ENCODE data around the gene STX16.

The STX16 gene

GRCh38 chr20:58695895-58696375 is 44.9 kb downstream of the STX16 start:
- Histone ChIP-seq H3K9me3 (no peaks in the 10 kb centered on the region), H3K4me2 (no peak overlapping the region; the same call in 1 of the 2 replicates), H3K4me1 (peaks cover 34% of the 10 kb centered on the region), H3K4me3 (no peak overlapping the region), H3K27ac (no peak overlapping the region), H3K27me3 (peaks cover 16% of the 10 kb centered on the region), H3K36me3 (peaks cover 53% of the 10 kb centered on the region), H3K9ac (no peak overlapping the region), H4K20me1 (no peaks in the 10 kb centered on the region)
- no peak for TF ChIP-seq Cebpa-rat (IDR thresholded peaks at IDR 0.05)

GRCh38 chr20:58696411-58696961 is 45.4 kb downstream of the STX16 start:
- H4K20me1 ChIP-seq = no peaks in the 10 kb centered on the region
- H3K9me3 ChIP-seq = no peaks in the 10 kb centered on the region
- H3K27ac ChIP-seq = no peak overlapping the region
- no peak overlapping the region for H3K9ac ChIP-seq
- H3K27me3 ChIP-seq = peaks cover 16% of the 10 kb centered on the region
- H3K36me3 ChIP-seq = peaks cover 54% of the 10 kb centered on the region
- H3K4me1 ChIP-seq = peaks cover 34% of the 10 kb centered on the region
- H3K4me2 ChIP-seq = peak overlapping the region; percentile 27; the same call in 1 of the 2 replicates
- no peak for TF ChIP-seq Cebpa-rat (IDR thresholded peaks at IDR 0.05)
- H3K4me3 ChIP-seq = no peak overlapping the region

- Histone ChIP-seq H3K9ac (no peak overlapping the region), H3K4me1 (peaks cover 28% of the 10 kb centered on the region), H3K9me3 (no peaks in the 10 kb centered on the region), H3K27me3 (peaks cover 16% of the 10 kb centered on the region), H3K27ac (no peak overlapping the region), H3K36me3 (peaks cover 62% of the 10 kb centered on the region), H3K4me2 (no peak overlapping the region), H4K20me1 (no peaks in the 10 kb centered on the region), H3K4me3 (no peak overlapping the region)
- no peak for TF ChIP-seq Cebpa-rat (IDR thresholded peaks at IDR 0.05)
These were observed 46.3 kb downstream of the STX16 start for GRCh38 chr20:58697201-58697866.

DNA sequence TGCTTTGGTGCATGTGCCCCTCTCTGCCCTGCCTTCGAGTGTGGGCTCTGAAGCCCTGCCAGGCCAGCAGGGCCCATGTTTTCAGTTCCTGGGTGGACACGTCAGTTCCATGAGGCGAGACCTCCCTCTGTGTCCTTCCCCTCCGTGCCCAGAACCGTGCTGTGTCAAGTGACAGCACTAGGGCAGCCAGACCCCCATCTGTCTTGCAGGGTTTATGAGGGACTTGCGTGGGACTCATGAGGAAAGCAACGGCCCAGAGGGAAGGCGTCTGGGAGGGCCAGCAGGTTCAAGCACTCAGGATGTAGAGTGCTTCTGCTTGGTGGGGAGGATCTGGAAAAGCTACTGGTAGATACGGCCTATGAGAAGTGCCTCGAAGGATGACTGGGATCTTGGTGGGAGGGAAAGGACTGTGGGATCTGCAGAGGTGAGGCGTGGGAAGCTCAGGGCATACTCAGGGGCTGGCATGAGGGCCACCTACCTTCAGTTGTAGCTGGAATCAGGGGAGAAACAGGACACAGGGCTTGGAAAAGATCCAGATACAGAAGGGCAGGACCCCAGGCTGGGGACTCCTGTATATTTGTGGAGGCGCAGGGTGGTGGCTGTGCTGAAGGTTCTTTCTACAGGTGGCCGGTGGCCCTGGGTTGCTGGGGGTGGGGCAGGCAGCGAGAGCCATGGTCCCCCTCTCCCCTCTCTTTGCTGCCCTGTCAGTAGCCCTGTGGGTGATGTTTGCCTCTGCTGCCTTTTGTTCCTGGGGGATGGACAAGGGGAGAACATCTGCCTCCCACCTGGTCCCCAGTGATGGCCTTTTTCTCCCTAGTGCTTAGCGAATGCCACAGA is 47.0 kb downstream of the STX16 start:
- no peak overlapping the region for H3K4me3 ChIP-seq
- H3K4me2 ChIP-seq = no peak overlapping the region
- peaks cover 66% of the 10 kb centered on the region for H3K36me3 ChIP-seq
- peaks cover 30% of the 10 kb centered on the region for H3K4me1 ChIP-seq
- H3K9ac ChIP-seq = no peak overlapping the region
- H3K27me3 ChIP-seq = peaks cover 13% of the 10 kb centered on the region
- H3K27ac ChIP-seq = no peak overlapping the region
- TF ChIP-seq Cebpa-rat (IDR thresholded peaks at IDR 0.05) = no peak
- no peaks in the 10 kb centered on the region for H4K20me1 ChIP-seq
- H3K9me3 ChIP-seq = no peaks in the 10 kb centered on the region

DNA sequence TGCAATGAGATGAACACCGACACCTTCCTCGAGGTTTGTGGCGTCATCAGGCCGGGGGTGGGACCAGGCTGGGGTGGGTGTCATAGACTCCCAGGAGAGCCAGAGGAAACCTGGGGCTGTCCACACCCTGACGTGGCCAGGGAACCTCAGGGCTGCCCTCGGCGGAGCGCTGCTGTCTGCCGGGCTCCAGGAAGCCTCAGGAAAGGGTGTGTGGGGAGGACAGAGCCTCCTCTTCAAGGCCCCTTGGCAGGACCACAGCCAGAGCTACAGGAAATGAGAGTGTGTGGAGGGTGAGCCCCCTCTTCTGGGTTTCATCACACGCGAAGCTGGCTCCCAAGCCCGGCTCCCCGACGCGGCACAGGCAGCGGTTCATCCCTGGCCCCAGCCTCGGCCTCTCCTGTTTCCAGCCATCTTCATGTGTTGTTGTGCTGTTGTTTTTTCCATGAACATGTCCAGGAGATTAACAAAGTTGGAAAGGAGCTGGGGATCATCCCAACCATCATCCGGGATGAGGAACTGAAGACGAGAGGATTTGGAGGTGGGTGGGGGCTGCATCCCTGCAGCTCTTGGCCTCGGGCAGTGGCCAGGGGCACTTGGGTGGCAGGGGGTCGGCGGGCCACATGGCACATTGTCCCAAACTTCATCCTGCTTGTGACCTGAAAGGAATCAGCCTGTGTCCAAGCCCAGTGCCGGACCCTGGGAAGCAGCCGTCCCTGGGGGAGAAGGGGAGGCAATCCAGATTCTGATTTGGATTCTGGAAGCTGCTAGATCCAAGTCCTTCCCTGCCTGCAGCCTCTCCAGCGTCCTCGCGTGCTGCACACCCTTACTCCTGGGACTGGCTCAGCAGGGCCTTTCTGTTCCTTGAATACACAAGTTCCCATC is 47.9 kb downstream of the STX16 start:
- H3K27me3 ChIP-seq = peaks cover 4% of the 10 kb centered on the region; the same call in 1 of the 2 replicates
- no peak overlapping the region for H3K4me3 ChIP-seq
- H3K9ac ChIP-seq = no peak overlapping the region
- H3K36me3 ChIP-seq = peaks cover 66% of the 10 kb centered on the region
- H3K9me3 ChIP-seq = no peaks in the 10 kb centered on the region
- peaks cover 4% of the 10 kb centered on the region; the same call in 1 of the 2 replicates for H4K20me1 ChIP-seq
- no peak for TF ChIP-seq Cebpa-rat (IDR thresholded peaks at IDR 0.05)
- H3K4me2 ChIP-seq = no peak overlapping the region
- H3K4me1 ChIP-seq = peaks cover 30% of the 10 kb centered on the region
- no peak overlapping the region for H3K27ac ChIP-seq

DNA sequence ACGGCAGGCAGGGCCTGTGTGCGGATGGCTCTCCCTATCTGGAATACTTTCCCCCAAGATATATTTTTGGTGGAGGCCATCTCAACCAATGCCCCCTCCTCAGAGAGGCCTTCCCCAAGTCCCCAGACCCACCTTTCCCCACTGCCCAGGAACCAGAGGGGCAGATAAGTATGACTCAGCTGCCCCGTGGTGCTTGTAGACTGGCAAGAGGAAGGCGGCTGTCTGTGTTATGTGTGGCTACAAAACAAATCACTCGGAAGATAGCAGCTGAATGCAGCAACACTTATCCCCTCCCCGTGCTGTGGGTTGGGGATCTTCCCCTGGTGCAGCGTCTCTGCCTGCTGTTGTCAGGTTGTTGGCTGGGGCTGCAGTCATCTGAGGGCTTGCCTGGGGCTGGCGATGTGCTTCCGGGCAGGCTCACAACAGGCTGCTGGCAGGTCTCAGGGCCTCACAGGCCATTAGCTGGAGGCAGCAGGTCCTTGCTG is 48.6 kb downstream of the STX16 start:
- Histone ChIP-seq H4K20me1 (peaks cover 7% of the 10 kb centered on the region; the same call in 1 of the 2 replicates), H3K4me3 (no peak overlapping the region), H3K4me1 (peaks cover 34% of the 10 kb centered on the region), H3K27me3 (no peaks in the 10 kb centered on the region), H3K9ac (no peak overlapping the region), H3K4me2 (no peak overlapping the region), H3K36me3 (peaks cover 66% of the 10 kb centered on the region), H3K27ac (no peak overlapping the region; the same call in 1 of the 2 replicates), H3K9me3 (no peaks in the 10 kb centered on the region)
- no peak for TF ChIP-seq Cebpa-rat (IDR thresholded peaks at IDR 0.05)

DNA sequence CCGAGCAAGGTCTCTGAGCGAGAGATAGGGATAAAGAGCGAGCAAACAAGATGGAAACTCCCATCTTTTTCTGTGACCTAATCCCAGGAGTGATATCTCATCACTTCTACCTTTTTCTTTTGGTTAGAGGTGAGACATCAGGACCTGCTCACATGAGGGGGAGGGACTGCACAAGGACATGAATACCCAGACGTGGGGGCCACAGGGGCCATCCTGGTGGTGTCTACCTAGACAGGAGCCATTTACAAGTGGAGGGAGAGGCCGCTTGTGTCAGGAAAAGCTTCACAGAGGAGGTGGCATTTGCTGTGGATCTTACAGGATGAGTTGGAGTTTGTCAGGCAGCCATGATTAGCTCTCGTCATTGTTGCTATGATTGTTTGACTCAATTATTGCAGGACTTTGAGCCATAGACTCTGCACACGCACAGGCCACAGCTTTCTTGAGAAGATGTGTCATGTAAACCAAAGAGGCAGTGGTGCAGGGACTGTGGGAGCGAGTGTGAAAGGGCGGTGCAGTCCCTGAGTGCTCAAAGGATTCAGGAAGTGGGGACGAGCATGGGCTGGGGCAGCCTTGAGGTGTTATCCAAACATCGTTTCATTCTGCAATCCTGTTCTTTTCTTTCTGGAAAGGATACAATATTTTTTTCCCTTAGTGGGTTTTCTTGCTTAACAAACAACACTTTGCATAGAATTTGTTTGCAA is 49.2 kb downstream of the STX16 start:
- no peak overlapping the region for H3K9ac ChIP-seq
- no peaks in the 10 kb centered on the region for H3K9me3 ChIP-seq
- peaks cover 34% of the 10 kb centered on the region for H3K4me1 ChIP-seq
- no peaks in the 10 kb centered on the region for H3K27me3 ChIP-seq
- no peak overlapping the region for H3K4me3 ChIP-seq
- H3K36me3 ChIP-seq = peaks cover 65% of the 10 kb centered on the region
- no peak overlapping the region for H3K4me2 ChIP-seq
- TF ChIP-seq Cebpa-rat (IDR thresholded peaks at IDR 0.05) = no peak
- H4K20me1 ChIP-seq = peaks cover 7% of the 10 kb centered on the region; the same call in 1 of the 2 replicates
- no peak overlapping the region for H3K27ac ChIP-seq

- H3K36me3 ChIP-seq = peaks cover 64% of the 10 kb centered on the region
- H3K9me3 ChIP-seq = no peaks in the 10 kb centered on the region
- H3K4me2 ChIP-seq = no peak overlapping the region
- H4K20me1 ChIP-seq = peaks cover 7% of the 10 kb centered on the region; the same call in 1 of the 2 replicates
- H3K4me3 ChIP-seq = no peak overlapping the region
- no peak overlapping the region for H3K27ac ChIP-seq
- H3K9ac ChIP-seq = no peak overlapping the region
- no peak for TF ChIP-seq Cebpa-rat (IDR thresholded peaks at IDR 0.05)
- peaks cover 34% of the 10 kb centered on the region for H3K4me1 ChIP-seq
- no peaks in the 10 kb centered on the region for H3K27me3 ChIP-seq
These were observed 49.7 kb downstream of the STX16 start for GRCh38 chr20:58700823-58701222.
